HG03521 (cell line): ENCODE data around the gene CHN1.

ENCODE experiments used
- ATAC-seq: cut with Tn5 transposase; IDR thresholded peaks from one replicate; pipeline ENCODE4 v1.9.1; 2021; ENCODE audit warnings: mild to moderate bottlenecking, moderate library complexity; ENCODE audit not compliant: unreplicated experiment

Gene CHN1

DNA sequence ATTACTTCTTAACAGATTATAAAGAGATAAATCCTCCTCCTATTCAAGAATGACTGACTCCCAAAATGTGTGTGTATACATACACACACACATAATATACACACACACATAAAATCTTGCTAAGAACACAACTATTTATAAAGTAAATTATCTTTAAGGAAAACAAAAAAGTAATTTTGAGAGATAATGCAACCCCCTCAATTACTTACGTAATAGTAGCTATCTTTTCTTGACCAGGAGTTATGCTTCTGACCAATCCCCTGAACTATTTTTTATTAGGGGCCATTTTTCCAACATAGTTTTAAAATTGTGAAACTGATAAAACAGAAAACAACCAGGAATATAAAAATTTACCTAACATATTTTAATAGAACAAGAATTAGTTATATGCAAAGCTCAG is 127.9 kb downstream of the CHN1 start:
- no peak for ATAC-seq

DNA sequence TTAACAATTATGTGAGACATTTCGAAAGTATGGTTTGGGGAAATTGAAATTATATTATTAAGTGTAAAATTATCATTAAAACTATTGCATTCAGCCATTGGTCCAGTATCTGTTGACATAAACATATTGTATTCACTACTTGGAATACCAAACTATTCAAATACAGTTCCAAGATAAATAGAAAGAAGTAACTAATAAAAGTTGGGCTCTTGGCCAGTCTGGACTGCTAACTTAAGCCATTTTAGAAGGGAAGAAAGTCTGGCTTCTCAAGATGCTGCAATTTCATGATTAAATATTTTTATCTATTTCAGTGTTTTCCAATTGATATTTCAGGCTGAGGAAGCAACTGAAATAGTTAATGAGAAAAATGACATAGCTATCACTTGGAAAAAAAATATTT is 131.1 kb downstream of the CHN1 start:
- ATAC-seq = no peak

DNA sequence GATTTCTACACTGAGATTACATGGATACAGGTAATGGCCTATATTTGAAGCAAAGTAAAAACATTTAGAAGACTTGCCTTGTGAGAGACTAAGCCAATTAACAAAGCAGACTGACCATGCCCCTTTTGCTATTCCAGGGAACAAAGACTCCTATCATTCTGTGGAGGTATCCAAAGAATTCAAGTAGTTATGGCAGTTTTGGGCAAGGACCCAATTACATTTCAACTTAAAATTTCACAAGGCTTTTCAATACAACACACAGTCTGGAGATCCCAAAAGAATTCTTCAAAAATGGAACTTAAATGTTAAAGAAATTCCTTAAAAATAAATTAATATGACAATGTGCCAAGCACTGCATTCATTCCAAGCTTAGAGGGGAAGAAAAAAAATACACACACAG is 131.7 kb downstream of the CHN1 start:
- ATAC-seq = no peak

DNA sequence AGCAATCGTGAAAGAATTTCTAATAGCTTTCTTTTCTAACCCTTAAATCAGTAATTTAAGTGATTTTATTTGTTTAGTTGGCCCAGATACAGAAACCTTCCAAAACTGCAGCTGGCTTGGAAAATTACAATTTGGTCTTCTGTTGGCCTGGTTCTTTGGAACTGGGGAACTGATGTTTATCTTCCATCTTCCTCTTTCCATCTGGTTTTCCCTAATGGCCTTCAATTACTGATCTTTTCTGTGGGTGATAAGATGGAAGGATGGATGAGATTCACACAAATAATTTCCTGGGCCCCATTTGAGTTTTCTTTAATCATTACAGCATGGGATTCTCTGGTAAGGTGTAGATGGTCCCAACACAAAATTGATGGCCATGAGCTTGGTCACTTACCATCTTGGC is 134.4 kb downstream of the CHN1 start:
- ATAC-seq = no peak

DNA sequence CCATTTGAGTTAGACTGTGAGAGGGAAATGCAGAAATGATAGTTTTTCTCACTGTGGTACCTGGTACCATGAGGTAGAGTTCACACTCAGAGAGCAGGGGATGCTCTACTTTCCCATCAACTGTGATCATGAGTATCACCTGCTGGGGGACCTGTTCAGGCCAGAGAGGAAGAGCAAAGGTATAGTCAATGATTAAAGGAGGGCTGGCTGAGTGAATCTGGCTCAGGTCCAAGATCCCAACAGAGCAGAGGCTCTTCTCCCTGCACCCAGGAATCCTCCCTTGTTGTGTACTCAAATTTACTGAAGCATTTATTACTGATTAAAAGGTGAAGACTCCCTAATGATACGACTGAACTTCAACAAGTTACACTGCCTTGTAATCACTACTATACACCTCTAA is 136.3 kb downstream of the CHN1 start:
- no peak for ATAC-seq

DNA sequence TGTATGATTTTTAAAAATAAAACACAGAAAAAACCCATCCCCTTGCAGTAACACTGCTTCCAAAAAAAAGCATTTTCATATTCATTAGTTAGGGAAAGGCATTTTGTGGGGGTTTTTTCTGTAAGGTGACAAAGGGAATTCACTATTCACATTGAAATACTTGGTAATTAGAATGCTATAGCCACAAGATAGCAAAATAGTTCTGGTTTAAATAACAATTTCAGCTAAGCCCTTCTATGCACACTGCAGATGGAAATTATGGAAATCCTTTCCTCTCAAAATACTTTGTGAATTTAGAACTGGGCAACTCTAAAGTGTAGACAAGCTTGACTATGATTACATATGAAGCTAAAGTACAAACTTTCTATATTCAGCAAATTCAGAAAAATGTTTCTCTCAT is 138.8 kb downstream of the CHN1 start:
- no peak for ATAC-seq

DNA sequence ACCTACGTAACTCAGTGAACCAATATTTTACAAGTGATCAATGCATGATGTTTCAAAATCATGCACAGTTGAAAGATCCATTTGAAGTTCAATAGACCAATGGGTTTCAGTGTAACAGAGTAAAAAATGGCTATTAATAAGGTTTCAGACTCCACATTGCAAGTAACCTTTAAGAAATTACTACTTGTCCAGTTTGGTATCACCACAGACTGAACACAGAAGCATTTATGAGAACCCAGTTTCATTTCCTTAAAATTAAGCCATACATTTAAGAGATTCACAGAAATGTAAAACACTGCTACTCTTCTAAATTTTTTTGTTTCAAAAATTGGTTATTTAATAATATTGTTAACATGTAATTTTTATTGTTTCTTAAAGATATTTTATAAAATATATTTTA is 142.0 kb downstream of the CHN1 start:
- no peak for ATAC-seq

DNA sequence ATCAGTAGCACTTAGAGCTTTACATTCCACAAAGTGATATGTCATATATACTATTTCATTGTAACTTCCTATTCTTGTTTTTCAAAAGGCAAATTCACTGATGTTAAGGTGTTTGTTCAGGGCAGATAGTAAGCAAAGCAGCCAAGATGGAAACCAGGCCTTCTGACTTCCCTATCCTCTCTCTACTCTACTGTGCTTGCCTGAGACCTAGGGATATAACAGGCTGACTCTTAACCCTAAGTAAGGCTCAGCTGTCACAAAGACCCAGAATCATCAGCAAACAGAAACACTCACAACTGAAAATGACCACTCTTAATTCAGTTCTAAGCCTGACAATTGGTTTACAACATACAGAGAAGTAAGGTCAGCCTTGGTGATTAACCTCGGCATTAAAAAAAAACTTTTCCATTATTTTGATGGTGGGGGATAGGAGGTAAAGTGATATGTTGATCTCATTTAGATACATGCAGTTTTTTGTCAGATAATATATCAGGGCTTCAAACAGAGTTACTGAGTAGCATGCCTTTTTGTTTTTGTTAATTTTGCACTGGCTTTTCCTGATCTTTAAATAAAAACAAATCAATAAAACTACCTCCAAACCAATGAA is 145.5 kb downstream of the CHN1 start:
- no peak for ATAC-seq

DNA sequence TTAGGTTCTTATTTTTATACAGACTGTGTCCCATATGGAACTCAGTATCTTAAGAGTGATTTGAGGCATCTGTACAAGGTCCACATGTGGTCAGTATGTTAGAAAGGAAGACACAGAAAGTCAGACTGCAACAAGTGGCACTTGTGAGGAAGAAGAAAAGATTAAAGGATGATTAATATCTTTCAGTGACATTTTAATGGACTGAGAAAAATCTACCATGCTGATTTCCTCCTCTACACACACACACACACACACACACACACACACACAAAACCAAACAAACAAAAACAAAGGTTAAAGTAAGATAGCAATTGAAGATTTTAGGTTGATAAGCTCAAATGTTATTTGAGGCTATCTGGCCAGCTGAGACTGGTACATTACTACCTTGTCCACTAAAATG is 146.4 kb downstream of the CHN1 start:
- no peak for ATAC-seq

DNA sequence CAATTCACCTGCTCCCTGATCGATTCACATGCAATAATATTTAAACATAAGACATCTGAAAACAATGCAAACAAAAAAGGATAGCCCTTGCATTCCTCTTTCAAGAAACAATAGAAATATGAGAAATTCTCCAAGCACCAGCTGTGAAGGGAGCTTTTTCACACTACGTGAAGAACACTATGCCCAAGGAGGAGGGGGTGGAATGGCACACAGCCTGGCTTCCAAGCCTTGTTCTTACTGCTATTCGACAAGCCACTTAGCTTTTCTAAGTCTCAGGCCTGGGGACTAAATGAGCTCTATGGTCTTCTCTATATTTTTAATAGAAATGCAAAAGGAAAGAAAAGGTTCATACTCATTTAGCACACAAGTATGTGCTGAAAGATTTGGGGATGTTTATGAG is 148.7 kb downstream of the CHN1 start:
- no peak for ATAC-seq

DNA sequence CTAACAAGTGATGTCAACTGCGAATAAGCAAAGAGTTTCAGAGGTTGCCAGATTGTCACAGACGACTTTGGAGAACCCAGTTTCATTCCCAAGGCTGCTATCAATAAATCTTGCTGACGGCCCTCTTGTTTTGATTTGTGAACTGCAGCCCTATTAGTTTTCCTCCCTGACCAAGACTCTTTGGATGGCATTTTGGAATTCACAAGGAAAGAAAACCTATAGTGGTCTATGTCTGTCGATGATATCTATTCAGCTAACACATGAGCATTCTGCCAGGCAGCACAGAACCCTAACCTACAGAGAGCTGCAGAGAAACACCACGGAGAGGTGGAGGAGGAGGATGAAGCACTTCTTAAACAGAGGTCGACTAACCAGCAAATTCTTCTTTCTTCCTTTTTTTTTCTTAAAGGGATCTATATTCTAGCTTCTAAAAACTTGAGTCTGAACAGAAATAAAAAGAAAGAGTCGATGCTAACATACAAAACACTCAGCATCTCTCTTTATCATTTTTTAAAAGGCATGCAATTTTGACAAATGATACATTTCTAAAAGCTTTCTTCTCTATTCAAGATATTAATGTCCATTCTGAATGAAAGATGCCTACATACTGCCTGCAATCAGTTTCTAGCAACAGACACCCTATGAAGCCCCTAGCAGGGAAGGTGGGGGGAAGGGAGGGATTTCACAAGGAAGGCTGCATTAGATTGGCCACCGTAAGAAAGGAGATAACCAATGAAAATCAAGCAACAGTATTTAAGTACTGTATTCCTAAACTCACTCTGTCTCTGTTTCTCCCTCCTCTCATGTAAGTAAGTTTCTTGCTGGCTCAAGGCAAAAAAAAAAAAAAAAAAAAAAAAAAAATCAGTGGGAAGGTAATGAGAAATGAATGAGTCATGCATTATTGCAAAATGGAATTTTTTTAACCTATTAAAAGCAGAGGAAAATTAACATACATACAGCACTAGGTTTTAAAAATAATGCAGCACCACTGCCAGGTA is 157.9 kb downstream of the CHN1 start:
- ATAC-seq = no peak

DNA sequence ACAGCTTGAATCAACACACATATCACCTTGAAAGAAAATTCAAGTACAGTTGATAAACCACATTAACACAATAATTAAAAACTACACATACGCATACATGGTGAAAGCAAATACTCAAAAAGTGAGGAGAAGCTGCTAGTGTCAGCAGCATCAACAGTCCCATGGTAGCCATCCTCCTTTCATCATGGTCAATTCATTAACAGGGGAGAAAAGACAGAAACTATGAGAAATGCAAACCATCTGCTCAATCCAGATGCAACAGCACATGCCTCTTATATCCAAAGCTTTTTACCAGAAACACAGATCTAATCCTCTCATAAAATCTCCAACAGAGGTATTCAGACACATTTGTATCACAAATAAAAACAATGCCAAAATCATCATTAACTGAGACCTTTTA is 159.0 kb downstream of the CHN1 start:
- no peak for ATAC-seq

DNA sequence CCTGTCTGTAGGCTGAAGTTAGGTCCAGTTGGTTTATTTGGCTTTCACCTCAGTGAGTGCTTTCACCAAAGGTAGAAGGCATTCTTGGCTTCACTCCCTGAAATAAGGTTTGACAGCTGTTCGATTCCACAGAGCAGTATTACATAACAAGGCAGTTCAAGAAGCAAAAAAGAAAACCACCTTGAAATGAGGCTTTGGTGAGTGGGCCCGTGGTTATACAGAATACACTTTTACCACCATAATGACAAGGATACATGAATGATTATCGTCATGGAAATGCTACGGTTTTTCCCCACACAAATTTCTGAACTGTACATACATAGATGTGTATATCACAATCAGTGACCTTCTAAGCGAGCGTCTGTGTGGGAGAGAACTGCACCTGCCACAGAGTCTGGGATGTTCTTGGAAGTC is 160.9 kb downstream of the CHN1 start:
- no peak for ATAC-seq

DNA sequence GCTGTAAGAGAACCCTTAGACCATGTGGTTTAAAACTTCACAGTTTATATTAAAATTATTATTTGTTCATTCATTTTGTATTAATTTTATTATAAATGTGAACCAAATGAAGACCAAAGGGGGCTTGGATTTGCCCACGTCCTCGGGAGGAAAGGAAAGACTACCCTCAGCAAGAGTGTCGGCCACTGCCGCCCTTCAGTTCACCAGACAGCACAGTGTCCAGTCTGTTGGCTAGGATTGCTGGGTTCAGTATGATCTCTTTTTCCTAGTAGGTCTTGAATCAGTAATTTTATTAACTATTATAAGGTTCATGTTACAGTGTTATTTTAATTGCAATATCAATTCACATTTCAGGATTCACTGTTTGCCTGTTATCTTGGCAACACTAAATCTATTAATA is 162.7 kb downstream of the CHN1 start:
- no peak for ATAC-seq

DNA sequence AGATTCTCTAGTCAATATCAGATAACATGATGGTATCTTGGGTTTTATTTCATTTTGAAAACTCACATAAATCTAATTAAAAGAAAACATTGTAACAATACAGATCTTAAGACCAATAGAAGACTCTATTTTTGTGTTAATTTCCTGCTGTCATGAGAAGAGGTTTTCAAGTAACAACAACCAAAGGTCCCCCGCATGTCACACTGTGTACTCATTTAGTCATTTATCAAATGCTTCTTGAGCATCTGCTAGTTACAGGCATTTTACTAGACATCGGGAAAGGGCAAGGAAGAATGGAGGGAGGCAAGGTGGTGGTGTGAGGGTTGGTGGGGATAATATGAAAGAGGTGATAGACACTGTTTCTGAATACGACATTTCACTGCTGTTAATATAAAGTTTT is 163.2 kb downstream of the CHN1 start:
- no peak for ATAC-seq

DNA sequence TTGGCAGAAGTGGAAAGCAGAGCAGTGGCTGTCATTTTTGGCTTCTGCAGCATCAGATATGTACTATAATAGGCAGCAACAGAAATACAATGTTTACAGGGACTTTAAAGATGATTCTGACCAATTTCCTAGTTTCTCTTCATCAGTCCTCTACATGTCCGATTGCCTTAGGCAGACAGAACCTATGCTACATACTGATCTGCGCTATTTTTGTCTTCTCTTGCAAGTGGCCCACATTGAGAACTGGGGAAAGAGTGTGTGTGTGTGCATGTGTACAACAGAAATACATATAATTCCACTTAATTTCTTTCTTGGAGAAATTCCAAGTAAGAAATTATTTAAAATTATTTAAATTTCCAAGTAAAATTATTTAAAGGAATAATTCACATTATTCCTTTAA is 163.8 kb downstream of the CHN1 start:
- ATAC-seq = no peak

DNA sequence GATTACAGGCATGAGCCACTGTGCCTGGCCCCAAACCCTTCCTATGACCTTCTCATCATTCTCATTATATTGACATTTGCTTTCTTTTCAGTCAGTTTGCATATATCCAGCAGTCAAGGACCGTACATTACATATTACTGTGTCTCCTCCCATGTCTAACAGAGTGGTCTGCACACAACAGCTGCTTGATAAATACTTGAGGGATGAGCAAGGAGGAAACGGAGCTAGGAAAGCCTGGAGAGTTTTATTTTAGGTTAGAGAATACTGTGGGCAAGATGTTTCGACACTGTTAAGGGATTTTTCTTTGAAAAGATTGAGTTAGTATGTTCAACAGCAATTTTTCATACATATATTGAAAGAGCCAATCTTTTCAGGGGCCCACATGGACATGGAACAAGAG is 164.7 kb downstream of the CHN1 start:
- no peak for ATAC-seq

DNA sequence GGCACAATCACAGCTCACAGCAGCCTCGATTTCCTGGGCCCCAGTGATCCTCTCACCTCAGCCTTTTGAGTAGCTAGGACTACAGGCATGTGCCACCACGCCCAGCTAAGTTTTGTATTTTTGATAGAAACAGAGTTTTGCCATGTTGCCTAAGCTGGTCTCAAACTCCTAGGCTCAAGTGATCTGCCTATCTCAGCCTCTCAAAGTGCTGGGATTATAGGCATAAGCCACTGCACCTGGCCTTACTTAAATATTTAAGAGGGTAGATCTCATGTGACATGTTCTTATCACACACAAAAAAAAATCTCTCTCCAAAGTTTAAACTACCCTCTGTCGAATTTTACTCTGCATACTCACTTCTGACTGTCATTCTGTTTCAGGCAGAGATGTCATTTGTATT is 165.5 kb downstream of the CHN1 start:
- no peak for ATAC-seq

DNA sequence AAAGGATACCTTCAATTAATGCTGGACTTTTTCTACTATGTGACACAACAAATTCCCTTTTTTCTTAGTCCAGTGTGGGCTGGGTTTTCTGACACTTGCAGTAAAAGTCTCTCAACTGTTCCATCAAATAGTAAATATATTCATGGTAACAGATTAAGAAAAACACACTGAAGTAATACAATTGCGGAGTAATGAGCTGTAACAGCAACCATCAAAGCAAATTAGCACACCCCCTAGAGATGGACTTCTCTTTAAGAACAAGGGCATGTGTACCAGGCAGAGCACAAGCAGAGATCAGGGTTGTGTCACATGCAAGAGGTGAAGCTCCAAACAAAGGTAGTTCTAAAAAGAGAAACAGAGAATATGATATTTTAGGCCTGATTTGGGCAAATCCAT is 168.2 kb downstream of the CHN1 start:
- no peak for ATAC-seq

DNA sequence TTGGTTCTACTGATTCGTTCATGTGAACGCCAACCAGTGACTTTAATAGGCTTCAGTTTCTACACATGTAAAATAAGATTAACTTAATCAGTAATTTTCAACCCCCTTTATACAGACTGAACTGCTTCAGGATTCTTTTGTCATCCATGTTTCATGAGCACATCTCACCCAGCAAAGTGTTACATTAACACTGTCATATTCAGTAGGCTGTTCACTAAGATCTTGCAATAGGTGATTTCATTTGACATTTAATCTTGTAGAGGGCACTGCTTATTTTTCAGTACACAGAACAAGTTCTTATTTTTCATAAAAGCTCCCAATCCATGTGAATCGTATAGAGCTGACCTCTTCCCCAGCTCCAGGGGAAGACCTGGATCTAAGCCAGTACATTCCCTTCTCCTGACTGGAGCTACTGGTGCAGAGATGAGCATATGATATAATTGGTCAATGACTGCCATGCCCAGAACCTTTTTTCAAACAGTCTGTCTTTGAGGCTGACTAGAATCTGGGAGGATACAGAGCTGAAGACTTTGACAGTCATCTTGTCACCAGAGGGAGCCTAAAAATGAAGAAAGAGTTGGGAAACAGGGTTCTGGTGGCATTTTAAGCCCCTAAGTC is 168.7 kb downstream of the CHN1 start:
- ATAC-seq = no peak

DNA sequence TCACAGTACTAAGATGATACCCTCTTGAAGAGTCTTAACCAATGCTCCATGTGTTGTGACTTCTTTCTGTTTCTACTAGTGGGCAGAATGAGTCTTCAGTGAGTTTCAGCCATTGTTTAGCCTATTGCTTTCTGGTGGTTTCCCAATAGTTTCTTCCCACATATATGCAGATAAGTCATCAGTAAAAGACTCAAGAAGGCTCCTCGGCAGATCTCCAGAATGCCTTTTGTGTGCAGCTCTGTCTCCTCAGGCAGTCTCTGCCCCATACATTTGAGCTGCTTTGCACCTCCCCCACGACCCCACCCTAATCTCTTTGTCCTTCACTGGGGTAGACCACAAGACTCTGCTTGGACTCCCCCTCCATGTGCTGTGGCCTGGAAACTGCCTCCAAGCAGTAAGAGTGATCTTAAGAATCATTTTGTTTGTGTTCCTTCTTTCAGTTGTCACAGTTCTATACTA is 169.4 kb downstream of the CHN1 start:
- ATAC-seq = no peak

DNA sequence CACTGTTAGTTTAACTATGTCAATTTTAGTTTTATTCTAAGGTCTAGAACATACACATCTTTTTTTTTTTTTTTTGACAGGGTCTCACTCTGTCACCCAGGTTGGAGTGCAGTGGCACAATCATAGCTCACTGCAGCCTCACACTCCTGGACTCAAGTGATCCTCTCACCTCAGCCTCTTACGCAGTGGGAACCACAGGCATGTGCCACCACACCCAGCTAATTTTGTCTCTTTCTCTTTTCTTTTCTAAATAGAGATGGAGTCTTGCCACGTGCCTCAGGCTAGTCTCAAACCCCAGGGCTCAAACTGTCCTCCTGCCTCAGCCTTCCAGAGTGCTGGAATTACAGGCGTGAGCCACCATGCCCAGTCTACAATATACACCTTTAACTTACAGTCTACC is 171.4 kb downstream of the CHN1 start:
- ATAC-seq = no peak
